ENCODE results near the gene GP1BA. TPM values are rescaled to one million over a fixed set of nuclear protein-coding genes. Genes with fewer than 3 reads are reported as not detected.

GP1BA gene
- total and polyA plus RNA-seq, 2 of the 8 experiments (the other 6 are each of a cell fraction or from before 2014, with no cell fraction given): not detected

DNA sequence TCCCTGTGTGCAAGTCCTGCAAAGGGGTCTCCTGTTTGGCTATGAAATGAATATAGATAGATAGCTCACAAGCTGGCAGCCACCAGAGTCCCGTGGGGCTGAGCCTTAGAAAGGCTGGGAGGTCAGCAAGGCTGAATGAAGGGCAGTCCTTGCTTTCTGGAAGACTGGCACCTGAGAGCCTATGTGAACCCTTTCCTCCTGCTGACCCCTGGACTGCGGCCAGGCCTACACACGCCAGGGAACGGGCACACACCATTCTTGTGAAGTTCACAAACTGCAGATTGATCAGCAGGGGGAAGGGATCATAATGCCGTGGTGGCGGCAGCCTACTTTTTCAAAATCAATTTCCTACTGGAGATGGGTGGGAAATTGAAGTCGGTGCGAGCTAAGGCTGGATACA lies 33.7 kb upstream of the GP1BA start:
- no peak overlapping the region for H2BK12ac ChIP-seq (ENCODE audit: low read depth, low read length)
- H3K79me2 ChIP-seq (ENCODE audit: control insufficient read depth in 1 of 2, insufficient read depth in 2 of 2, low read length in 2 of 2): no peaks in the 10 kb centered on the region
- H2AK5ac ChIP-seq (ENCODE audit: low read depth, low read length): no peak overlapping the region
- H2BK120ac ChIP-seq (replicated peaks; ENCODE audit: low read depth, low read length): no peak overlapping the region
- FAIRE-seq (no peak), DNase-seq (ENCODE audit: low read depth in 1 of 2, low spot score in 2 of 2) (no peak)
- H3K27ac ChIP-seq (ENCODE audit: low read depth, low read length): no peak overlapping the region
- 78% methylated on average over 8 of the region's 8 CpGs; no CpG with 5 or more reads in 1 of the 2 experiments for WGBS, 2 experiments (ENCODE audit: extremely low coverage in 1 of 2, insufficient coverage in 1 of 2, insufficient read length in 1 of 2, insufficient replicate concordance in 2 of 2, low coverage in 1 of 2, low lambda C conversion rate in 2 of 2, missing lambda C conversion rate in 1 of 2)
- H2BK5ac ChIP-seq (ENCODE audit: low read depth, low read length): no peak overlapping the region
- H3K79me1 ChIP-seq (ENCODE audit: low read depth, low read length): no peaks in the 10 kb centered on the region; the same call in 1 of the 2 replicates
- H4K91ac ChIP-seq (replicated peaks; ENCODE audit: insufficient read length, low read length): no peak overlapping the region
- peak overlapping the region; percentile 14; the same call in 1 of the 2 replicates for H4K8ac ChIP-seq (ENCODE audit: extremely low read depth, insufficient read depth, low read length)
- H3K23ac ChIP-seq (ENCODE audit: insufficient read length): no peak overlapping the region
- ChIA-PET POLR2A (ENCODE audit: partially characterized antibody) (interaction anchor here (1.2 to 6.4 kb wide), 2 partner anchors 39 to 194 kb away, joined by 5 to 49 read pairs; partner anchors contain the start of genes PELP1, RNF167 and SLC25A11), CTCF (ENCODE audit: partially characterized antibody) (interaction anchor here (0.6 to 3.0 kb wide), 4 partner anchors 11 to 117 kb away, joined by 3 to 22 read pairs (median 8); no protein-coding TSS in a partner anchor)
- H2BK20ac ChIP-seq (ENCODE audit: low read length): no peak overlapping the region
- no peak overlapping the region for H3K9ac ChIP-seq (replicated peaks in 1 of 4; ENCODE audit: extremely low read depth in 1 of 4, low read depth in 3 of 4, low read length in 3 of 4)
- no peak overlapping the region for H4K5ac ChIP-seq (ENCODE audit: insufficient read length, low read depth, low read length)
- H3K4me3 ChIP-seq (ENCODE audit: extremely low read depth in 1 of 4, insufficient read depth in 2 of 4, low read depth in 3 of 4, low read length in 4 of 4): no peak overlapping the region
- no peak overlapping the region for H3K4ac ChIP-seq (replicated peaks; ENCODE audit: insufficient read length, low read depth, low read length)
- peaks cover 3% of the 10 kb centered on the region; the same call in 1 of the 2 replicates for H3K23me2 ChIP-seq (ENCODE audit: low read depth, low read length)
- no peak overlapping the region for H3K18ac ChIP-seq (ENCODE audit: extremely low read depth, low read length)
- H2BK15ac ChIP-seq (ENCODE audit: low read length): no peak overlapping the region
- H3K36me3 ChIP-seq (ENCODE audit: control insufficient read depth in 2 of 4, insufficient read depth in 4 of 4, low read length in 3 of 4): peaks cover 4 to 19% (median 14%) of the 10 kb centered on the region in 4 experiments; a peak in 7 of 8 replicates
- H3K4me2 ChIP-seq (ENCODE audit: insufficient read depth in 1 of 2, low read depth in 2 of 2, low read length in 2 of 2): no peak overlapping the region
- peaks cover 0 to 11% (median 4%) of the 10 kb centered on the region in 4 experiments; a peak in 6 of 7 replicates for H3K4me1 ChIP-seq (replicated peaks in 1 of 4; ENCODE audit: control insufficient read depth in 3 of 4, insufficient read depth in 4 of 4, low read length in 3 of 4)
- no peak overlapping the region for H2AFZ ChIP-seq (ENCODE audit: low read length)
- 0 out of 7 replicates have a peak, but pooled peaks cover 0 to 2% (median 0%) of the 10 kb centered on the region in 4 experiments for H3K27me3 ChIP-seq (replicated peaks in 1 of 4; ENCODE audit: control insufficient read depth in 3 of 4, extremely low read depth in 1 of 4, insufficient read depth in 3 of 4, low read length in 3 of 4)
- H3K9me3 ChIP-seq (ENCODE audit: insufficient read depth in 2 of 2, low read depth in 1 of 2, low read length in 1 of 2): no peaks in the 10 kb centered on the region
- peaks cover 0 to 10% of the 10 kb centered on the region in 2 experiments for H4K20me1 ChIP-seq (replicated peaks in 1 of 2; ENCODE audit: control insufficient read depth in 1 of 2, insufficient read depth in 2 of 2, low read length in 2 of 2)
- TF ChIP-seq SP1 (IDR thresholded peaks at IDR 0.05; ENCODE audit: low read depth, low read length) (no peak), SUZ12 (IDR thresholded peaks at IDR 0.05; ENCODE audit: low read length) (no peak), TAF7 (optimal IDR thresholded peaks at IDR 0.05; ENCODE audit: borderline replicate concordance, low read depth, low read length) (no peak), CREB1 (IDR thresholded peaks at IDR 0.05) (no peak), FOSL1 (IDR thresholded peaks at IDR 0.05; ENCODE audit: insufficient read depth, low read depth, low read length) (no peak), SIX5 (IDR thresholded peaks at IDR 0.05; ENCODE audit: low read depth, low read length) (no peak)
- TF ChIP-seq, protein P1, sequence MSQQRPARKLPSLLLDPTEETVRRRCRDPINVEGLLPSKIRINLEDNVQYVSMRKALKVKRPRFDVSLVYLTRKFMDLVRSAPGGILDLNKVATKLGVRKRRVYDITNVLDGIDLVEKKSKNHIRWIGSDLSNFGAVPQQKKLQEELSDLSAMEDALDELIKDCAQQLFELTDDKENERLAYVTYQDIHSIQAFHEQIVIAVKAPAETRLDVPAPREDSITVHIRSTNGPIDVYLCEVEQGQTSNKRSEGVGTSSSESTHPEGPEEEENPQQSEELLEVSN (IDR thresholded peaks at IDR 0.05): no peak
- H3K14ac ChIP-seq (ENCODE audit: insufficient read length): no peak overlapping the region
- H3K56ac ChIP-seq (replicated peaks; ENCODE audit: insufficient read length, low read depth, low read length): no peak overlapping the region
